HFF-Myc (cell line): Measurements from ENCODE around the gene FDX2.
A peak's percentile ranks its signal among the peaks of the same experiment; 100 is the strongest.

Experiments used
- DNase-seq: peaks from one replicate; pipeline ENCODE4 v3.0.0-alpha.2; 2011; ENCODE audit warnings: low read depth; ENCODE audit errors: extremely low read depth
- H3K4me3 ChIP-seq: replicated peaks from 2 replicates; pipeline ENCODE4 v1.5.1; 2011; ENCODE audit warnings: low read depth, mild to moderate bottlenecking, control low read depth, low read length
- TF ChIP-seq, protein P1 (sequence below): IDR thresholded peaks from 2 replicates; pipeline ENCODE4 v1.5.1; 2012; ENCODE audit warnings: mild to moderate bottlenecking, low read depth, low read length, control low read depth; ENCODE audit errors: missing control alignments

The FDX2 gene

DNA sequence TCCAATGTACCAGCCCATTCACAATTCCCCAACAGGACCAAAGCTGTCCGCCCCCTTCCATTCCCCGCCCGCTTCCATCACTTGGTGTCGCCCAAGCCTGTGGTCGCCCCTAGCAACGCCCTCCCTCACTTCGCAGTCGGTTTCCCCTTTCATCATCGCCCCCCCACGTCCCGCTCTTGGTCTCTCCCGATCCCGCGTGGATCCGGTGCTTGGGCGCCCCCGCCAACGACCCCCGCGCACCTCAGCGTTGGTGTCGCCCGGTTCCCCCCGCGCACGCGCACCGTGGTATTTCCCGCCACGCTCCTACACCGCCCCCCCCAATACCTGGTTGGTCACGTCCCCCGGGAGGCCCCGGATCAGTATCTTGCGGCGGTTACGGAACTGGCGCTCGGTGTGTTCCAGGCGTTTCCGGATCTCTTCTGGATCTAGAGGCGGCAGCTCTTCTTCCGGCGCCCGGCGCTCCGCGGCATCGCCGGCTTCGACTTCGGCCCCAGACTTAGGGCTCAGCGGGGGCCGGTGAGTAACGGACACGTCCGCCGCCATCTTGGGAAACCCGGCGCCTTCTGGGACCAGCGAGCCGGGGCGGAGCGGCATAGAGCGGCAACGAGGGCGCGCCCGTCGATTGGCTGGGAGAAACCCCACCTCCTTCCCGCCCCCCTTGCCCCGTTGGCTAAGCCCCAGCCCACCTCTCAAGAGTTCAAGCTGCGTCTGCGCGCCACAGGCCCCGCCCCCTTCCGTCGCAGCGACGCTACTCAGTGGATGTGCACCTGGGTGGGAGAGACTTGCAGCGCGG lies 17.3 kb upstream of the FDX2 start, which contains the start of gene RAVER1:
Gene RAVER1 (minus strand): TSS at position 565 of the 793 bp plus-strand sequence. CDS start 22 bp downstream, at position 543.
- peak within 1 kb of the TSS; percentile 87 for H3K4me3 ChIP-seq
- peak; percentile 86 for DNase-seq
- TF ChIP-seq, protein P1, sequence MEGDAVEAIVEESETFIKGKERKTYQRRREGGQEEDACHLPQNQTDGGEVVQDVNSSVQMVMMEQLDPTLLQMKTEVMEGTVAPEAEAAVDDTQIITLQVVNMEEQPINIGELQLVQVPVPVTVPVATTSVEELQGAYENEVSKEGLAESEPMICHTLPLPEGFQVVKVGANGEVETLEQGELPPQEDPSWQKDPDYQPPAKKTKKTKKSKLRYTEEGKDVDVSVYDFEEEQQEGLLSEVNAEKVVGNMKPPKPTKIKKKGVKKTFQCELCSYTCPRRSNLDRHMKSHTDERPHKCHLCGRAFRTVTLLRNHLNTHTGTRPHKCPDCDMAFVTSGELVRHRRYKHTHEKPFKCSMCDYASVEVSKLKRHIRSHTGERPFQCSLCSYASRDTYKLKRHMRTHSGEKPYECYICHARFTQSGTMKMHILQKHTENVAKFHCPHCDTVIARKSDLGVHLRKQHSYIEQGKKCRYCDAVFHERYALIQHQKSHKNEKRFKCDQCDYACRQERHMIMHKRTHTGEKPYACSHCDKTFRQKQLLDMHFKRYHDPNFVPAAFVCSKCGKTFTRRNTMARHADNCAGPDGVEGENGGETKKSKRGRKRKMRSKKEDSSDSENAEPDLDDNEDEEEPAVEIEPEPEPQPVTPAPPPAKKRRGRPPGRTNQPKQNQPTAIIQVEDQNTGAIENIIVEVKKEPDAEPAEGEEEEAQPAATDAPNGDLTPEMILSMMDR, result no peak

DNA sequence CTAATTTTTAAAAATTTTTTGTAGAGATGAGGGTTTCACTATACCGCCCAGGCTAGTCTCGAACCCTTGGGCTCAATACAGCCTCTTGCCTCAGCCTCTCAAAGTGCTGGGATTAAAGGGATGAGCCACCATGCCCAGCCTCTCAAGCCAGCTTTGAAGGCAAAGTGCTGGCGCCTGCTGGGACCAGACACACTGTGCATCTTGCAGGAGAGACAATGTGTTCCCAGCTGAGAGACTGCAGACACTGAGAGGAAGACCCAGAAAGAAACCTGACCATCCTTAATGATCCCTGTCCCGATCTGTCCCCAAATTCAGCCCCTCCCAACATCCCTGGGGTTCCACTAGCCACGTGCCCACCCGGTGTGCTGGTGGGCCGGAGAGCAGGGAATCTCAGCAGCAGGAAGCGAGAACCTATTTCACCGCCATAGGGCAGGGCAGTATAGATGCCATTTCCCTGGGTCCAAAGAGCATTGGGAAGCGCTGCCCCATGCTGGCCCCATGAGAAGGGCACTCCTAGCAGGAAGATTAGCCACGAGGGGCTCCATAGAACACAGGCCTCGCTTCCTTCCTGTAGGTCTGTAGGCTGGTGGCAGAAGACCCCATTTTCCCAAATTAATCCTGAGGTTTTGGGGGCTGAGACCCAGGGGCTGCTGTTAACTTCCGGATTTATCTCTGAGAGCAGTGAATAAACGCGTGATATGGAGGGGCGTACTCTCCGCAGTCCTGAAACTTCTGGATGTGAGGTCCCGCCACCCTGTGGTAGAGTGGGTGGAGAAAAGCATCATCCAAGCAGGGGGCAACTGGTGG lies 16.5 kb upstream of the FDX2 start:
- TF ChIP-seq, protein P1, result no peak
- peak overlapping the region; percentile 87 for H3K4me3 ChIP-seq
- DNase-seq, result no peak

DNA sequence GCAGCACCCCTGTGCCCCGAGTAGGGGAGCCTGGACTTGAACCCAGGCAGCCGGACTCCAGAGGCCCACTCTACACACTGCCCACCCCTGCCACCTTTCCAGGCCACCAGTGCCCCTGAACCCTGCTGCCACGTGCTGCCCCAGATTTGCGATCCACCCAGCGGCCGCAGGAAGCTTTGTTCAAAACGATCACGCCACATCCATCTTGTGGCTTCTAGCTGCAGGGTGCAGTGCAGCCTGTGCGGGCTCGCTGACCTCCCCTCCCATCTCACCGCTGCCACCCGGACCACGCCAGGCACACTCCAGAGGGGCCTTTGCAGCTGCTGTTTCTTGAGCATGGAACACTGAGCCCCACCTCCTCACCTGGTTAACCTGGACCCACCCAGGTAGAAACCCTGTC lies 13.7 kb upstream of the FDX2 start:
- TF ChIP-seq, protein P1, result no peak
- no peak for DNase-seq
- H3K4me3 ChIP-seq, result no peak overlapping the region

DNA sequence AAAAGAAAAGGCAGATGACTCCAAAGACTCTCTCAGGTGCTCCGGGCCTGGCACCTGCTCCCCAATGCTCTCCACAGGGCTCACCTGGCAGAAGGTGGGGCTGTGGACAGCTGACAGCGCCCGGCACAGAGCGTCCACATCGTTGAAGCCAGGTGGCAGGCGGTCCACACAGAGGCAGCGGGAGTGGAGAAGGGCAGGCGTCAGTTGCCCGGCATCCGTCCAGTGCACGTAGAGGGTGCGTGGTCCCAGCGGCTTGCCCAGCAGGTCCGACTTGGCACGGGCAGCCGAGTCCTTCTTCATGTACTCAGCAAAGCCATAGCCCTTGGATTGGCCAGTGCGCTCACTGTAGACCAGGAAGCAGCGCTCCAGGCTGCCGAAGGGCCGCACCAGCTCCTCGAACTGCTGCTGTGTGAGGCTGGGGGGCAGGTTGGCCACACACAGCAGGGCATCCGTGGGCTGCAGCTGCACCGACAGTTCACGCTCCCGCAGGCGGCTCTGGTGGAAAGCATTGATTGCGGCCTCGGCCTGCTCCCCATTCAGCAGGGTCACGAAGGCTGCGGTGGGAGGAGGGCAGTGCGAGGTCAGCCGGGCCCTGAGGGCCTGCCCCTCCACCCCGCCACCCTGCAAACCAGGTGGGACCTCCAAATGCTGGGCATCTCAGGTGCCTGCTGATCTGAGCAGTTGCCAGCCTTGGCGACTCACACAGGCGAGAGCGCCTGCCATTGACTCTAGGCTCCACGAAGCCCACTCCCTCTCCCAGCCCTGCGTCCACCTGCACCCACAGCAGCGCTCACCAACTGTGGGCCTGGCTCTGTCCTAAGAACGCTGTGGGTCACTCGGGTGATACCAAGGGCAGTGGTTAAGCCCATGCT lies 13.0 kb upstream of the FDX2 start:
- no peak overlapping the region for H3K4me3 ChIP-seq
- TF ChIP-seq, protein P1, result no peak
- no peak for DNase-seq

DNA sequence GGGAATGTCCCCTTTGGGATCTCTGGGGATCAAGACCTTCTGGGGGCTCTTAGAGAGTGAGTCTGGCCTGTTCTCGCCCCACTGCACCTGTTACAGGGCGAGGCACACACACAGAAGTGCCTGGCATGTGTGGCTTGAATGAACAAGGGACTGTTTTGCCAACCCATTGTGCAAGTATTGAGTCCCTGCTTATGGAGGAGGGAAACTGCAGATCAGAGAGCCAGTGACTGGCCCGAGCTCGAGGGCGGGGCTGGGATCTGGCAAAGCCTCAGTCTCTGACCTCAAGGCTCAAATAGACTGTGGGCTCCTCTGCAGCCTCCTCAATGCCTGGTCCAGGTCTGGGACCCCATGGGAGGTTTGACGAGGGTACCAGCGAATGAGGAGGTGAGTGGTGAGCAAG lies 12.0 kb upstream of the FDX2 start:
- no peak overlapping the region for H3K4me3 ChIP-seq
- DNase-seq, result no peak
- TF ChIP-seq, protein P1, result no peak

DNA sequence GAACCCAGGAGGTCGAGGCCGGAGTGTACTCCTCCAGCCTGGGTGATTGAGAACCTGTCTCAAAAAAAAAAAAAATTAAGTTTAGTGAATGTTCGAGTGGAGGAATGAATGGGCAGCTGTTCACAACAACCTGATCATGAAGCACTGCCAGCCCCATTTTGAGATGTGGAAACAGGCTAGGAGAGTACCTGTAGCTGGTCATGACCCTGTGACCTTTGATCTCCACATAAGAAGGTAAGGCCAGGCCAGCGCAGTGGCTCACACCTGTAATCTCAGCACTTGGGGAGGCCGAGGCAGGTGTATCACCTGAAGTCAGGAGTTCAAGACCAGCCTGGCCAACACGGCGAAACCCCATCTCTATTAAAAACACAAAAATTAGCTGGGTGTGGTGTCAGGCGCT lies 9.9 kb upstream of the FDX2 start:
- no peak overlapping the region for H3K4me3 ChIP-seq
- no peak for DNase-seq
- TF ChIP-seq, protein P1, result no peak
